Measurements from ENCODE around the gene COQ8B. TPM values are rescaled to one million over a fixed set of nuclear protein-coding genes. Genes with fewer than 3 reads are reported as not detected.

Gene COQ8B
- total and polyA plus RNA-seq, 11 donors, result 18.2 to 49.7 (median 27.8) TPM

GRCh38 chr19:40741527-40742390 is 25.1 kb upstream of the COQ8B start:
- intact Hi-C loops (cut with DNase I), result no loop called here

GRCh38 chr19:40740747-40741146 is 24.1 kb upstream of the COQ8B start:
- DNase-seq, result peak in 4 of 5 donors; percentile 45 to 78 (median 62)
- 43 to 64% (median 51%) methylated on average over 5 to 6 of the region's 6 CpGs for WGBS, 4 donors

More at GRCh38 chr19:40741527-40742390, 25.1 kb upstream of the COQ8B start:
- Histone ChIP-seq H3K9me3 (no peaks in the 10 kb centered on the region), H3K27me3 (no peaks in the 10 kb centered on the region), H3K4me1 (peaks cover 0 to 31% (median 13%) of the 10 kb centered on the region in 12 donors), H3K36me3 (peaks cover 0 to 41% (median 32%) of the 10 kb centered on the region in 9 donors), H3K4me3 (no peak overlapping the region), H3K27ac (peak overlapping the region in 9 of 12 donors; percentile 11 to 74 (median 62))
- DNase-seq (no peak), ATAC-seq (no peak)
- 77 to 86% (median 82%) methylated on average over 10 of the region's 10 CpGs for WGBS, 4 donors
- TF ChIP-seq POLR2A (IDR thresholded peaks at IDR 0.05) (no peak), CTCF (IDR thresholded peaks at IDR 0.05) (no peak)

GRCh38 chr19:40739871-40740703 is 23.4 kb upstream of the COQ8B start:
- DNase-seq (no peak), ATAC-seq (peak in 2 of 4 donors; percentile 5)
- peak overlapping the region in 1 of 12 donors; percentile 4 for H3K4me3 ChIP-seq
- no peaks in the 10 kb centered on the region for H3K27me3 ChIP-seq
- no peaks in the 10 kb centered on the region for H3K9me3 ChIP-seq
- WGBS, 4 donors, result 78 to 89% (median 84%) methylated on average over 4 to 16 of the region's 16 CpGs
- H3K27ac ChIP-seq, result peak overlapping the region in 10 of 12 donors; percentile 3 to 74 (median 58)
- no peak for TF ChIP-seq CTCF (IDR thresholded peaks at IDR 0.05)
- no peak for TF ChIP-seq POLR2A (IDR thresholded peaks at IDR 0.05)
- peaks cover 0 to 25% (median 13%) of the 10 kb centered on the region in 12 donors for H3K4me1 ChIP-seq
- intact Hi-C loops (cut with DNase I), result loop anchor here in 1 of 10 donors (5.0 kb wide), 1 partner anchor 68 kb away; no protein-coding TSS in a partner anchor
- peaks cover 0 to 57% (median 47%) of the 10 kb centered on the region in 9 donors for H3K36me3 ChIP-seq

More at GRCh38 chr19:40740747-40741146, 24.1 kb upstream of the COQ8B start:
- TF ChIP-seq CTCF (IDR thresholded peaks at IDR 0.05) (no peak), POLR2A (IDR thresholded peaks at IDR 0.05) (no peak)
- intact Hi-C loops (cut with DNase I), result no loop called here
- H3K36me3 ChIP-seq, result peaks cover 0 to 51% (median 41%) of the 10 kb centered on the region in 9 donors
- peak overlapping the region in 11 of 12 donors; percentile 3 to 74 (median 60) for H3K27ac ChIP-seq
- no peaks in the 10 kb centered on the region for H3K27me3 ChIP-seq
- H3K4me3 ChIP-seq, result peak overlapping the region in 1 of 12 donors; percentile 4
- ATAC-seq, result peak; percentile 80 to 89 (median 84)
- no peaks in the 10 kb centered on the region for H3K9me3 ChIP-seq
- H3K4me1 ChIP-seq, result peaks cover 0 to 28% (median 13%) of the 10 kb centered on the region in 12 donors

Measured in heart left ventricle (tissue), 16 donors.